Panc1 (cell line): Measurements from ENCODE around the gene STX2. TPM values are rescaled to one million over a fixed set of nuclear protein-coding genes. Genes with fewer than 3 reads are reported as not detected.

ENCODE experiments used
- ATAC-seq: fragments of 200-7000 bp; cut with Tn5 transposase; 2 replicates; pipeline ENCODE4 v1.9.1; 2020; ENCODE audit warnings: mild to moderate bottlenecking, moderate library complexity
- BruUV-seq: library from RNA; stranded (reverse); fragments of 400-500 nt; replicated peaks from 2 replicates; lab custom pipeline; 2021; lab: Mats Ljungman, UMichigan
- CTCF ChIA-PET: fragments of 300-600 bp; sonication (Branson Sonifier 250); formaldehyde crosslinking; loops from one replicate; lab custom pipeline; 2022; ENCODE audit warnings: antibody characterized with exemption; lab: Charles Lee
- POLR2A ChIA-PET: fragments of 300-600 bp; sonication (Branson Sonifier 250); formaldehyde crosslinking; loops from one replicate; lab custom pipeline; 2022; ENCODE audit warnings: antibody characterized with exemption; lab: Charles Lee
- DNase-seq: peaks from one replicate; pipeline ENCODE4 v3.0.0-alpha.2; 2010; ENCODE audit warnings: low read depth, low spot score
- H3K27ac ChIP-seq: 2 replicates; pipeline ENCODE4 v1.5.1; 2011; ENCODE audit warnings: mild to moderate bottlenecking, low read length, inconsistent platforms
- H3K27me3 ChIP-seq: fragments of 200-500 bp; sonication (Bioruptor generic); 2 replicates; pipeline ENCODE4 v1.6.0; 2014; ENCODE audit warnings: low read length, inconsistent platforms; ENCODE audit not compliant: control insufficient read depth, insufficient read depth
- H3K36me3 ChIP-seq: fragments of 200-500 bp; sonication (Bioruptor generic); 2 replicates; pipeline ENCODE4 v1.5.1; 2014; ENCODE audit warnings: inconsistent platforms, mild to moderate bottlenecking, low read length, moderate library complexity; ENCODE audit not compliant: control insufficient read depth, insufficient read depth
- H3K4me1 ChIP-seq: 2 replicates; pipeline ENCODE4 v1.5.1; 2011; ENCODE audit warnings: inconsistent platforms, mild to moderate bottlenecking, low read length, moderate library complexity; ENCODE audit not compliant: control insufficient read depth, insufficient read depth
- H3K4me3 ChIP-seq, 2 experiments: 2 replicates each; pipeline ENCODE4 v1.5.1; 2011 to 2012; ENCODE audit warnings: low read depth in 2 of 2, low read length in 2 of 2, mild to moderate bottlenecking in 2 of 2, inconsistent platforms in 1 of 2, moderate library complexity in 1 of 2
- H3K9me3 ChIP-seq: fragments of 200-500 bp; sonication (Bioruptor generic); 2 replicates; pipeline ENCODE4 v1.5.1; 2014; ENCODE audit warnings: low read depth, mild to moderate bottlenecking, inconsistent platforms, low read length, moderate library complexity; ENCODE audit not compliant: control insufficient read depth, insufficient read depth
- POLR2AphosphoS5 ChIP-seq: IDR thresholded peaks from 2 replicates; pipeline ENCODE4 v1.6.1; 2012; ENCODE audit warnings: mild to moderate bottlenecking, low read depth, low read length, moderate library complexity
- SIN3A ChIP-seq: IDR thresholded peaks from 2 replicates; pipeline ENCODE4 v1.6.1; 2012; ENCODE audit warnings: low read depth, mild to moderate bottlenecking, low read length, moderate library complexity, borderline replicate concordance; ENCODE audit not compliant: insufficient read depth
- TCF7L2 ChIP-seq: IDR thresholded peaks from 2 replicates; pipeline ENCODE4 v1.6.1; 2011; ENCODE audit warnings: mild to moderate bottlenecking, low read depth, low read length, inconsistent platforms
- in situ Hi-C: cut with HindIII; loops from 2 replicates; pipeline ENCODE4 v1.10.0; 2016; ENCODE audit warnings: low sequenced_read_pairs, low pct_unique_long_range_greater_than_20kb
- intact Hi-C: fragments of 100-400 bp; cut with micrococcal nuclease; formaldehyde crosslinking; loops from one replicate; pipeline ENCODE4 v1.10.0; 2022; ENCODE audit not compliant: unreplicated experiment
- total RNA-seq: library from RNA; stranded (reverse); gene quantifications from one replicate; pipeline ENCODE4 v1.2.1, GENCODE V29; 2021; ENCODE audit not compliant: unreplicated experiment
- TF ChIP-seq, protein P1 (sequence below): fragments of 450-650 bp; IDR thresholded peaks from 2 replicates; pipeline ENCODE4 v1.5.1; 2017; ENCODE audit warnings: mild to moderate bottlenecking
- TF ChIP-seq, protein P2 (sequence below), 2 experiments: IDR thresholded peaks; 2 replicates each; pipeline ENCODE4 v1.6.1; 2011 to 2012; ENCODE audit warnings: low read depth in 2 of 2, control low read depth in 1 of 2, low read length in 1 of 2, mild to moderate bottlenecking in 1 of 2, moderate library complexity in 1 of 2; ENCODE audit not compliant: insufficient read depth in 1 of 2

STX2 gene
- total RNA-seq, 1 experiment from 2014 or later = 34.0 TPM

DNA sequence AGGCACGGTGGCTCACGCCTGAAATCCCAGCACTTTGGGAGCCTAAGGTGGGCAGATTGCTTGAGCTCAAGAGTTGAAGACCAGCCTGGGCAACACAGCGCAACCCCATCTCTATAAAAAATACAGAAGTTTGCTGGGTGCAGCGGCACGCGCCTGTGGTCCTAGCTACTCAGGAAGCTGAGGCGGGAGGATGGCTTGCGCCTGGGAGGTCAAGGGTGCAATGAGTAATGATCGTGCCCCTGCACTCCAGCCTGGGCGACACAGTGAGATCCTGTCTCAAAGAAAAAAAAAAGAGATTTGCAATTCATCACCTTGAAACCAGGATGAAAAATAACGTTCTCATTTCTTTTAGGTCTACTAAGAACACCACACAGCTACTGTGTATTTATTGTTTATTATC is 4.0 kb downstream of the STX2 start:
- POLR2A ChIA-PET = interaction anchor here (0.7 kb wide), 1 partner anchor 23 kb away, joined by 6 read pairs; no protein-coding TSS in a partner anchor
- CTCF ChIA-PET = no interaction called here
- Histone ChIP-seq H3K4me3 (no peak overlapping the region), H3K27me3 (no peaks in the 10 kb centered on the region), H3K27ac (no peak overlapping the region), H3K9me3 (no peaks in the 10 kb centered on the region), H3K36me3 (no peaks in the 10 kb centered on the region), H3K4me1 (peaks cover 11% of the 10 kb centered on the region)
- in situ Hi-C loops (no loop called here), intact Hi-C loops (no loop called here)
- DNase-seq (no peak), ATAC-seq (no peak)
- no peak for TF ChIP-seq POLR2AphosphoS5
- TF ChIP-seq, protein P1, sequence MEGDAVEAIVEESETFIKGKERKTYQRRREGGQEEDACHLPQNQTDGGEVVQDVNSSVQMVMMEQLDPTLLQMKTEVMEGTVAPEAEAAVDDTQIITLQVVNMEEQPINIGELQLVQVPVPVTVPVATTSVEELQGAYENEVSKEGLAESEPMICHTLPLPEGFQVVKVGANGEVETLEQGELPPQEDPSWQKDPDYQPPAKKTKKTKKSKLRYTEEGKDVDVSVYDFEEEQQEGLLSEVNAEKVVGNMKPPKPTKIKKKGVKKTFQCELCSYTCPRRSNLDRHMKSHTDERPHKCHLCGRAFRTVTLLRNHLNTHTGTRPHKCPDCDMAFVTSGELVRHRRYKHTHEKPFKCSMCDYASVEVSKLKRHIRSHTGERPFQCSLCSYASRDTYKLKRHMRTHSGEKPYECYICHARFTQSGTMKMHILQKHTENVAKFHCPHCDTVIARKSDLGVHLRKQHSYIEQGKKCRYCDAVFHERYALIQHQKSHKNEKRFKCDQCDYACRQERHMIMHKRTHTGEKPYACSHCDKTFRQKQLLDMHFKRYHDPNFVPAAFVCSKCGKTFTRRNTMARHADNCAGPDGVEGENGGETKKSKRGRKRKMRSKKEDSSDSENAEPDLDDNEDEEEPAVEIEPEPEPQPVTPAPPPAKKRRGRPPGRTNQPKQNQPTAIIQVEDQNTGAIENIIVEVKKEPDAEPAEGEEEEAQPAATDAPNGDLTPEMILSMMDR = no peak
- TF ChIP-seq, protein P2, sequence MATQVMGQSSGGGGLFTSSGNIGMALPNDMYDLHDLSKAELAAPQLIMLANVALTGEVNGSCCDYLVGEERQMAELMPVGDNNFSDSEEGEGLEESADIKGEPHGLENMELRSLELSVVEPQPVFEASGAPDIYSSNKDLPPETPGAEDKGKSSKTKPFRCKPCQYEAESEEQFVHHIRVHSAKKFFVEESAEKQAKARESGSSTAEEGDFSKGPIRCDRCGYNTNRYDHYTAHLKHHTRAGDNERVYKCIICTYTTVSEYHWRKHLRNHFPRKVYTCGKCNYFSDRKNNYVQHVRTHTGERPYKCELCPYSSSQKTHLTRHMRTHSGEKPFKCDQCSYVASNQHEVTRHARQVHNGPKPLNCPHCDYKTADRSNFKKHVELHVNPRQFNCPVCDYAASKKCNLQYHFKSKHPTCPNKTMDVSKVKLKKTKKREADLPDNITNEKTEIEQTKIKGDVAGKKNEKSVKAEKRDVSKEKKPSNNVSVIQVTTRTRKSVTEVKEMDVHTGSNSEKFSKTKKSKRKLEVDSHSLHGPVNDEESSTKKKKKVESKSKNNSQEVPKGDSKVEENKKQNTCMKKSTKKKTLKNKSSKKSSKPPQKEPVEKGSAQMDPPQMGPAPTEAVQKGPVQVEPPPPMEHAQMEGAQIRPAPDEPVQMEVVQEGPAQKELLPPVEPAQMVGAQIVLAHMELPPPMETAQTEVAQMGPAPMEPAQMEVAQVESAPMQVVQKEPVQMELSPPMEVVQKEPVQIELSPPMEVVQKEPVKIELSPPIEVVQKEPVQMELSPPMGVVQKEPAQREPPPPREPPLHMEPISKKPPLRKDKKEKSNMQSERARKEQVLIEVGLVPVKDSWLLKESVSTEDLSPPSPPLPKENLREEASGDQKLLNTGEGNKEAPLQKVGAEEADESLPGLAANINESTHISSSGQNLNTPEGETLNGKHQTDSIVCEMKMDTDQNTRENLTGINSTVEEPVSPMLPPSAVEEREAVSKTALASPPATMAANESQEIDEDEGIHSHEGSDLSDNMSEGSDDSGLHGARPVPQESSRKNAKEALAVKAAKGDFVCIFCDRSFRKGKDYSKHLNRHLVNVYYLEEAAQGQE (IDR thresholded peaks at IDR 0.05; ENCODE audit: insufficient read depth in 1 of 2, low read depth in 2 of 2, low read length in 1 of 2) = no peak
- no peak for TF ChIP-seq SIN3A
- TF ChIP-seq TCF7L2 = no peak
- no TSS peak for BruUV-seq

DNA sequence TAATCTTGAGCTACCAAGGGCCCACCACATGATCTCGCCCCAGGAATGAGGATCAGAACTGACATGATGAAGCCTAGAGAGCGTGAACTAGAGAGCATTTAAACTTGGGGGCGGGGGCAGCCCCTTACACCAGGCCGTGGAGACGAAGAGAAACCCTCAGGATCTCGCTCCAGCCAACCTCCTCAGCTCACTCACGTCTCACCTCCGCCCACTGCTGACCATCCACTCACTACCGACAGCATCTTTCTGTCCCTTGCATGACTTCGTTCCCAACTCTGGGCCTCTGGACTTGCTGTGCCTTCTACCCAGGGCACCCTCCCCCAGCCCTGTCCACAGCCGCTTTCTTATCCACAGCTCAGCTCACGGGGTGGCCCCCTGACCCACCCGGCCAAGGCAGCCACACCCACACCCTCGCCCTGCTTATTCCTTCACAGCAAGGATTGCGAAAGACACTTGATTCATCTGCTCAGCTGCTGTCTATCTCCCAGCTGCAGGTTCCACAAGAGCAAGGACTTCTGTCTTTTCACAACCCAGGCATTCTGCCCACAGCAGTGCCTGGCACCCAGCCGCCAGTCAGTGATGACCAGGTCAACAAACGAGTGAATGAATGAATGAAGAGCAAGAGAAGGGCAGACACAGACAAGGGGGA is 6.4 kb downstream of the STX2 start:
- H3K27ac ChIP-seq = no peak overlapping the region
- in situ Hi-C loops = no loop called here
- BruUV-seq = no TSS peak

More for the DNA sequence above, 6.4 kb downstream of the STX2 start:
- H3K4me3 ChIP-seq = no peak overlapping the region
- DNase-seq = no peak
- intact Hi-C loops = no loop called here
- ATAC-seq = no peak
- POLR2A ChIA-PET = interaction anchor here (0.6 kb wide), 2 partner anchors 20 to 522 kb away, joined by 3 to 8 read pairs; no protein-coding TSS in a partner anchor
- H3K27me3 ChIP-seq = no peaks in the 10 kb centered on the region
- H3K9me3 ChIP-seq = no peaks in the 10 kb centered on the region
- peaks cover 1% of the 10 kb centered on the region for H3K4me1 ChIP-seq
- CTCF ChIA-PET = no interaction called here
- H3K36me3 ChIP-seq = no peaks in the 10 kb centered on the region
- TF ChIP-seq TCF7L2 (no peak), SIN3A (no peak), POLR2AphosphoS5 (no peak)
- TF ChIP-seq, protein P2 (IDR thresholded peaks at IDR 0.05; ENCODE audit: insufficient read depth in 1 of 2, low read depth in 2 of 2, low read length in 1 of 2) = no peak
- TF ChIP-seq, protein P1 = no peak
